ENCODE data around the gene TP73. TPM values are rescaled to one million over a fixed set of nuclear protein-coding genes. Genes with fewer than 3 reads are reported as not detected.

TP73 gene
- total and polyA plus RNA-seq, 8 donors = 0.11 to 0.51 (median 0.28) TPM

- 70 to 77% methylated on average over 15 of the region's 15 CpGs for WGBS, 2 donors
- TF ChIP-seq, protein P1, sequence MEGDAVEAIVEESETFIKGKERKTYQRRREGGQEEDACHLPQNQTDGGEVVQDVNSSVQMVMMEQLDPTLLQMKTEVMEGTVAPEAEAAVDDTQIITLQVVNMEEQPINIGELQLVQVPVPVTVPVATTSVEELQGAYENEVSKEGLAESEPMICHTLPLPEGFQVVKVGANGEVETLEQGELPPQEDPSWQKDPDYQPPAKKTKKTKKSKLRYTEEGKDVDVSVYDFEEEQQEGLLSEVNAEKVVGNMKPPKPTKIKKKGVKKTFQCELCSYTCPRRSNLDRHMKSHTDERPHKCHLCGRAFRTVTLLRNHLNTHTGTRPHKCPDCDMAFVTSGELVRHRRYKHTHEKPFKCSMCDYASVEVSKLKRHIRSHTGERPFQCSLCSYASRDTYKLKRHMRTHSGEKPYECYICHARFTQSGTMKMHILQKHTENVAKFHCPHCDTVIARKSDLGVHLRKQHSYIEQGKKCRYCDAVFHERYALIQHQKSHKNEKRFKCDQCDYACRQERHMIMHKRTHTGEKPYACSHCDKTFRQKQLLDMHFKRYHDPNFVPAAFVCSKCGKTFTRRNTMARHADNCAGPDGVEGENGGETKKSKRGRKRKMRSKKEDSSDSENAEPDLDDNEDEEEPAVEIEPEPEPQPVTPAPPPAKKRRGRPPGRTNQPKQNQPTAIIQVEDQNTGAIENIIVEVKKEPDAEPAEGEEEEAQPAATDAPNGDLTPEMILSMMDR (IDR thresholded peaks at IDR 0.05) = no peak
- intact Hi-C loops (cut with DNase I) = no loop called here
- no peaks in the 10 kb centered on the region for H3K27me3 ChIP-seq
- no peak overlapping the region for H3K4me3 ChIP-seq
- FAIRE-seq (no peak), DNase-seq (peak in 1 of 6 donors; percentile 67), ATAC-seq (no peak)
- H3K36me3 ChIP-seq = no peaks in the 10 kb centered on the region
- no peak overlapping the region for H3K27ac ChIP-seq
- no peaks in the 10 kb centered on the region for H3K4me1 ChIP-seq
- H3K9me3 ChIP-seq = no peaks in the 10 kb centered on the region
Observed at GRCh38 chr1:3762151-3762872, 110.0 kb downstream of the TP73 start.

GRCh38 chr1:3762873-3763228 is 110.5 kb downstream of the TP73 start:
- H3K4me1 ChIP-seq = no peaks in the 10 kb centered on the region
- ATAC-seq = no peak
- intact Hi-C loops (cut with DNase I) = no loop called here
- TF ChIP-seq, protein P1 (IDR thresholded peaks at IDR 0.05) = no peak
- FAIRE-seq = no peak
- H3K4me3 ChIP-seq = no peak overlapping the region
- H3K27ac ChIP-seq = no peak overlapping the region
- H3K9me3 ChIP-seq = no peaks in the 10 kb centered on the region
- DNase-seq = peak in 1 of 6 donors; percentile 66
- H3K36me3 ChIP-seq = no peaks in the 10 kb centered on the region
- H3K27me3 ChIP-seq = no peaks in the 10 kb centered on the region
- 73 to 79% methylated on average over 11 to 12 of the region's 12 CpGs for WGBS, 2 donors

DNA sequence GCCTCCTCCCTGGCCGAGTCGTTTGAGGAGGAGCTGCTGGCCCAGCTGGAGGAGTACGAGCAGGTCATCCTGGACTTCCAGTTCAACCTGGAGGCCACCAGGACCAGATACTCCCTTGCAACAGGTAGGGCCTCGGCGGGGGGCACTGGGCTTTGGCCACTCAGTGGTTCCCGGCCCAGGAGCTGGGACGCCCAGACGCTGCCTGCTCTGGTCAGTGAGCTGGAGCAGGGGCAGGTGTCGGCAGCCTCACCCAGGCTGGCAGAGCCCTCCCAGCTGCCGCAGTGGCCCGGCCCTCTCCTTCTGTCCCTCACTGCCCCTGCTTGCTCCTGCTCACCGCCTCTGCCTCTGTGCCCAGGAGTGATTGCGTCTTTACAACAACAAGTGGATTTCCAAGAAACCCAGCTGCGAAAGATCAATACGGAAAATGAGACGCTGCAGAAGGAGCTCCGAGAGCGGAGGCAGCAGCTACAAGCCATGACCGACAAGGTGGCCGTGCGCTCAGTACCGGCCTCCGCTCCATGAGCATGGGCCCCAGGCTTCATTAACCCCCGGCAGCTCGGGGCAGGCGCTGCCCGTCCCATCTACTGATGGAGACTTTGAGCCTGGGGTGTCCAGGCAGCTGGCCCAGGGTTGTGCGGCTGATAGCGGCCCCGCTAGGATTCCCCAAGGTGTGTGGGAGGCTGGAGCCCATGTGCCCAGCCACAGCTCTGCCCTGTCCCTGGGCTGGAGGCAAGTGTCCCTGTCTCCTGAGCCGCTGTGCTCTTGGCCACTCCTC is 111.2 kb downstream of the TP73 start:
- 54 to 58% methylated on average over 31 of the region's 31 CpGs for WGBS, 2 donors
- TF ChIP-seq, protein P1 (IDR thresholded peaks at IDR 0.05) = no peak
- Histone ChIP-seq H3K36me3 (no peaks in the 10 kb centered on the region), H3K9me3 (no peaks in the 10 kb centered on the region), H3K27me3 (no peaks in the 10 kb centered on the region), H3K4me1 (no peaks in the 10 kb centered on the region), H3K27ac (no peak overlapping the region), H3K4me3 (no peak overlapping the region)
- DNase-seq (peak in 1 of 6 donors; percentile 66), FAIRE-seq (no peak), ATAC-seq (no peak)
- intact Hi-C loops (cut with DNase I) = no loop called here

- no peak overlapping the region for H3K27ac ChIP-seq
- DNase-seq (peak in 1 of 6 donors; percentile 40), FAIRE-seq (no peak)
Observed at GRCh38 chr1:3767328-3767925, 115.1 kb downstream of the TP73 start.

More at GRCh38 chr1:3767328-3767925, 115.1 kb downstream of the TP73 start:
- intact Hi-C loops (cut with DNase I) = no loop called here
- Histone ChIP-seq H3K4me1 (peaks cover 0 to 9% (median 5%) of the 10 kb centered on the region in 3 donors), H3K27me3 (no peaks in the 10 kb centered on the region), H3K9me3 (no peaks in the 10 kb centered on the region), H3K4me3 (no peak overlapping the region), H3K36me3 (no peaks in the 10 kb centered on the region)
- 73 to 90% methylated on average over 17 of the region's 17 CpGs for WGBS, 2 donors
- no peak for ATAC-seq
- TF ChIP-seq, protein P1 (IDR thresholded peaks at IDR 0.05) = no peak
